ENCODE measurements around the gene ALKBH2.

DNA sequence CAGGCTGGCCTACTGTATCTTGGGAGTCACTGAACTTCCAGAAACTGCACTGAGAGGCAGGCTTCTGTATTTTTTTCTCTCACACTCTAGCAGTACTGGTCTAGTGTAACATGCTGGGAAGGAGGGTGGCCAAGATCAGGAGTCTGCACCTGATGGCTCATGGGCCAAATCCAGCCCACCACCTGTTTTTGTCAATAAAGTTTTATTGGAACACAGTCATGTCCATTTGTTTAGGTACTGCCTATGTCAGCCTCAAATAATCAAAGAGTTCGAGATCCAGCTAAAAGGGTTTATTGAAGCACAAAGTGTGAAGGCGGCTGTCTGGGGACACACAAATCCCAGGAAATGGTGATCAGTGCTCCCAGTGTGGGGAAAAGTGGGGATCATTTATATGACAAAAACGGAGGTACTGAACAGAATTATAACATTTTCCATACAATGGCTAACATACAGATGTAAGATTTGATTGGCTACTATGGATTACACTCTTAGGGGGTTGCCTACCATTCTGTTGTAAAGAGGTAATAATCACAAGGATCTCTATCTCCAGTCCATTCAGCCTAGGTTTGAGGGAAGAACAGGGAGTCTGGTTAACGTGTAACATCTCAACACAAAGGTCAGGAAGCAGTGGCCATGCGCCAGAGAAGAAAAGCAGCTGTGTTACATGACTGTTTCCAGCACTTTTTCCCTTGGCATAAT lies 28.0 kb downstream of the ALKBH2 start:
- TF ChIP-seq GABPA (IDR thresholded peaks at IDR 0.05; ENCODE audit: low read depth) (no peak), POLR2AphosphoS5 (IDR thresholded peaks at IDR 0.05; ENCODE audit: low read depth) (no peak), SPI1 (IDR thresholded peaks at IDR 0.05; ENCODE audit: borderline replicate concordance, low read depth) (no peak)
- TF ChIP-seq, protein P1, sequence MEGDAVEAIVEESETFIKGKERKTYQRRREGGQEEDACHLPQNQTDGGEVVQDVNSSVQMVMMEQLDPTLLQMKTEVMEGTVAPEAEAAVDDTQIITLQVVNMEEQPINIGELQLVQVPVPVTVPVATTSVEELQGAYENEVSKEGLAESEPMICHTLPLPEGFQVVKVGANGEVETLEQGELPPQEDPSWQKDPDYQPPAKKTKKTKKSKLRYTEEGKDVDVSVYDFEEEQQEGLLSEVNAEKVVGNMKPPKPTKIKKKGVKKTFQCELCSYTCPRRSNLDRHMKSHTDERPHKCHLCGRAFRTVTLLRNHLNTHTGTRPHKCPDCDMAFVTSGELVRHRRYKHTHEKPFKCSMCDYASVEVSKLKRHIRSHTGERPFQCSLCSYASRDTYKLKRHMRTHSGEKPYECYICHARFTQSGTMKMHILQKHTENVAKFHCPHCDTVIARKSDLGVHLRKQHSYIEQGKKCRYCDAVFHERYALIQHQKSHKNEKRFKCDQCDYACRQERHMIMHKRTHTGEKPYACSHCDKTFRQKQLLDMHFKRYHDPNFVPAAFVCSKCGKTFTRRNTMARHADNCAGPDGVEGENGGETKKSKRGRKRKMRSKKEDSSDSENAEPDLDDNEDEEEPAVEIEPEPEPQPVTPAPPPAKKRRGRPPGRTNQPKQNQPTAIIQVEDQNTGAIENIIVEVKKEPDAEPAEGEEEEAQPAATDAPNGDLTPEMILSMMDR (IDR thresholded peaks at IDR 0.05; ENCODE audit: insufficient read depth, low read length), result no peak
- TF ChIP-seq, protein P2, sequence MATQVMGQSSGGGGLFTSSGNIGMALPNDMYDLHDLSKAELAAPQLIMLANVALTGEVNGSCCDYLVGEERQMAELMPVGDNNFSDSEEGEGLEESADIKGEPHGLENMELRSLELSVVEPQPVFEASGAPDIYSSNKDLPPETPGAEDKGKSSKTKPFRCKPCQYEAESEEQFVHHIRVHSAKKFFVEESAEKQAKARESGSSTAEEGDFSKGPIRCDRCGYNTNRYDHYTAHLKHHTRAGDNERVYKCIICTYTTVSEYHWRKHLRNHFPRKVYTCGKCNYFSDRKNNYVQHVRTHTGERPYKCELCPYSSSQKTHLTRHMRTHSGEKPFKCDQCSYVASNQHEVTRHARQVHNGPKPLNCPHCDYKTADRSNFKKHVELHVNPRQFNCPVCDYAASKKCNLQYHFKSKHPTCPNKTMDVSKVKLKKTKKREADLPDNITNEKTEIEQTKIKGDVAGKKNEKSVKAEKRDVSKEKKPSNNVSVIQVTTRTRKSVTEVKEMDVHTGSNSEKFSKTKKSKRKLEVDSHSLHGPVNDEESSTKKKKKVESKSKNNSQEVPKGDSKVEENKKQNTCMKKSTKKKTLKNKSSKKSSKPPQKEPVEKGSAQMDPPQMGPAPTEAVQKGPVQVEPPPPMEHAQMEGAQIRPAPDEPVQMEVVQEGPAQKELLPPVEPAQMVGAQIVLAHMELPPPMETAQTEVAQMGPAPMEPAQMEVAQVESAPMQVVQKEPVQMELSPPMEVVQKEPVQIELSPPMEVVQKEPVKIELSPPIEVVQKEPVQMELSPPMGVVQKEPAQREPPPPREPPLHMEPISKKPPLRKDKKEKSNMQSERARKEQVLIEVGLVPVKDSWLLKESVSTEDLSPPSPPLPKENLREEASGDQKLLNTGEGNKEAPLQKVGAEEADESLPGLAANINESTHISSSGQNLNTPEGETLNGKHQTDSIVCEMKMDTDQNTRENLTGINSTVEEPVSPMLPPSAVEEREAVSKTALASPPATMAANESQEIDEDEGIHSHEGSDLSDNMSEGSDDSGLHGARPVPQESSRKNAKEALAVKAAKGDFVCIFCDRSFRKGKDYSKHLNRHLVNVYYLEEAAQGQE (IDR thresholded peaks at IDR 0.05; ENCODE audit: insufficient replicate concordance, low read depth), result no peak

Data from HL-60 (cell line).